Upper lobe of left lung (tissue), 6 donors: ENCODE results near the gene FLACC1. TPM values are rescaled to one million over a fixed set of nuclear protein-coding genes. Genes with fewer than 3 reads are reported as not detected.
"Not testable (repeated sequence)": the region's sequence is repeated elsewhere in the genome, so short reads cannot be mapped to it uniquely, and the experiment has no call there.

Experiments used
- ATAC-seq, 2 donors: fragments of 200-7000 bp; cut with Tn5 transposase; one replicate each; pipeline ENCODE4 v1.9.1; 2022; ENCODE audit warnings: mild to moderate bottlenecking in 2 of 2, moderate library complexity in 2 of 2; ENCODE audit not compliant: low FRiP score in 2 of 2
- DNase-seq, 2 donors: peaks; one replicate each; pipeline ENCODE4 v3.0.0-alpha.2; 2019 to 2020
- H3K27ac ChIP-seq, 4 donors: fragments of 200-600 bp; sonication (generic); one replicate each; pipeline ENCODE4 v1.5.1; 2016 to 2019
- H3K27me3 ChIP-seq, 4 donors: fragments of 200-600 bp; sonication (generic); one replicate each; pipeline ENCODE4 v1.5.1; 2017 to 2019
- H3K36me3 ChIP-seq, 4 donors: fragments of 200-600 bp; sonication (generic); one replicate each; pipeline ENCODE4 v1.5.1; 2016 to 2019
- H3K4me1 ChIP-seq, 4 donors: fragments of 200-600 bp; sonication (generic); one replicate each; pipeline ENCODE4 v1.5.1; 2018 to 2019
- H3K4me3 ChIP-seq, 4 donors: fragments of 200-600 bp; sonication (generic); one replicate each; pipeline ENCODE4 v1.5.1; 2017 to 2019; ENCODE audit warnings: mild to moderate bottlenecking in 2 of 4, moderate library complexity in 1 of 4
- H3K9me3 ChIP-seq, 4 donors: fragments of 200-600 bp; sonication (generic); one replicate each; pipeline ENCODE4 v1.5.1; 2018 to 2019
- CTCF ChIP-seq, 6 experiments: fragments of 450-650 bp in 4 of 6; fragments of 200-600 bp in 2 of 6; sonication (generic) in 2 of 6; IDR thresholded peaks; one replicate each; pipeline ENCODE4 v1.5.1; 2016 to 2019; ENCODE audit warnings: antibody characterized with exemption in 6 of 6
- EP300 ChIP-seq, 4 donors: sonication (generic); formaldehyde crosslinking; IDR thresholded peaks; one replicate each; pipeline ENCODE4 v1.5.1; 2017; ENCODE audit warnings: antibody characterized with exemption in 4 of 4, control low read depth in 2 of 4
- POLR2A ChIP-seq, 4 donors: fragments of 450-650 bp; IDR thresholded peaks; one replicate each; pipeline ENCODE4 v1.5.1; 2016 to 2017; ENCODE audit warnings: antibody characterized with exemption in 4 of 4, mild to moderate bottlenecking in 2 of 4
- POLR2AphosphoS5 ChIP-seq, 2 donors: sonication (generic); formaldehyde crosslinking; IDR thresholded peaks; one replicate each; pipeline ENCODE4 v1.5.1; 2017; ENCODE audit warnings: antibody characterized with exemption in 2 of 2
- whole genome bisulfite sequencing, 2 donors: methylation state at CpG; one replicate each; pipeline ENCODE4 v1.1.5; 2017 to 2018; 5-methylcytosine and 5-hydroxymethylcytosine counted together
- total RNA-seq, 6 donors: library from RNA; depleted of rRNA in 4 of 6; stranded (reverse); fragments of >200 nt in 4 of 6; gene quantifications; one replicate each; pipeline versions ENCODE4 v1.1.0 to v1.2.1, GENCODE V29; 2016 to 2021
- donor health status: DM: no; HTN: no; CAD: no; lungs with moderate emphysema.
- donor health status: DM: no; HTN: yes; CAD: no; lungs with severe emphysema.

Gene FLACC1
- total RNA-seq, 6 donors from 2014 or later = 1.1 to 19.4 (median 6.7) TPM

- no peaks in the 10 kb centered on the region for H3K4me1 ChIP-seq
- 93 to 94% methylated on average over 5 of the region's 5 CpGs for WGBS, 2 donors
- peaks cover 7 to 66% (median 10%) of the 10 kb centered on the region in 4 donors for H3K36me3 ChIP-seq
- DNase-seq (no peak), ATAC-seq (no peak)
- no peaks in the 10 kb centered on the region for H3K9me3 ChIP-seq
- H3K27ac ChIP-seq = no peak overlapping the region
- no peaks in the 10 kb centered on the region for H3K27me3 ChIP-seq
- no peak for TF ChIP-seq POLR2A (IDR thresholded peaks at IDR 0.05)
- no peak for TF ChIP-seq EP300 (IDR thresholded peaks at IDR 0.05)
- no peak for TF ChIP-seq POLR2AphosphoS5 (IDR thresholded peaks at IDR 0.05)
- TF ChIP-seq CTCF (IDR thresholded peaks at IDR 0.05) = no peak
- no peak overlapping the region for H3K4me3 ChIP-seq
Observed at GRCh38 chr2:201378496-201379397, 21.6 kb upstream of the FLACC1 start.

DNA sequence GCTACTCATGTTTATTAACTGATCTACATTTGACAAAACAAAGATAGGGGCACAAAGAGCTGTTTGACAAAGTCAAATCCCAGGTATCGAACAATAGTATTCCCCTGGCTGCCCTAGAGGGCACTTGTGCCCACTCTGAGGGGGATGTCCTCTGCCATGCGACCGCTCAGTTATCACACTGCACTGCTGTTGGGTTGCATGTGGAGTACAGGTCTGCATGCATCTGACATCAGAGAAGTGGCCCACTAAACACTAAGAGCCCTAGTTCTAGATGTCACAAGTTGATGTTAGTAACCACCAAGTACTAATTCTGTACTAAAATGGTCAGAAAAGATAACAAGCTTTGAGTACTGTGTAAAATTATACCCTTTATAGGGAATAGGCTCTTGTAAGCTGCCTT, 20.1 kb upstream of the FLACC1 start:
- no peak for TF ChIP-seq EP300 (IDR thresholded peaks at IDR 0.05)
- TF ChIP-seq CTCF (IDR thresholded peaks at IDR 0.05) = no peak
- no peak for TF ChIP-seq POLR2A (IDR thresholded peaks at IDR 0.05)
- TF ChIP-seq POLR2AphosphoS5 (IDR thresholded peaks at IDR 0.05) = no peak
- H3K9me3 ChIP-seq = no peaks in the 10 kb centered on the region
- WGBS, 2 donors = 93 to 100% methylated on average over 3 of the region's 3 CpGs
- no peak for DNase-seq
- ATAC-seq = no peak
- no peak overlapping the region for H3K4me3 ChIP-seq
- peaks cover 6 to 52% (median 8%) of the 10 kb centered on the region in 4 donors for H3K36me3 ChIP-seq
- no peaks in the 10 kb centered on the region for H3K27me3 ChIP-seq
- H3K27ac ChIP-seq = no peak overlapping the region
- no peaks in the 10 kb centered on the region for H3K4me1 ChIP-seq

GRCh38 chr2:201369775-201370174, 12.6 kb upstream of the FLACC1 start:
- no peaks in the 10 kb centered on the region for H3K4me1 ChIP-seq
- H3K9me3 ChIP-seq = no peaks in the 10 kb centered on the region
- ATAC-seq = no peak
- no peaks in the 10 kb centered on the region for H3K27me3 ChIP-seq
- no peak overlapping the region for H3K27ac ChIP-seq
- DNase-seq = no peak
- H3K4me3 ChIP-seq = no peak overlapping the region
- WGBS, 2 donors = 84 to 92% methylated on average over 8 to 11 of the region's 11 CpGs
- peaks cover 0 to 21% (median 0%) of the 10 kb centered on the region in 4 donors for H3K36me3 ChIP-seq
- TF ChIP-seq POLR2AphosphoS5 (IDR thresholded peaks at IDR 0.05) (no peak), CTCF (IDR thresholded peaks at IDR 0.05) (no peak), EP300 (IDR thresholded peaks at IDR 0.05) (no peak), POLR2A (IDR thresholded peaks at IDR 0.05) (no peak)

- not testable (repeated sequence) for H3K27me3 ChIP-seq, H3K9me3 ChIP-seq, H3K4me3 ChIP-seq, DNase-seq, H3K27ac ChIP-seq, H3K4me1 ChIP-seq, ATAC-seq
- WGBS, 2 donors = 93 to 97% methylated on average over 7 to 8 of the region's 8 CpGs
- peaks cover 0 to 26% (median 0%) of the 10 kb centered on the region in 4 donors for H3K36me3 ChIP-seq
Observed at GRCh38 chr2:201369318-201369717, 12.2 kb upstream of the FLACC1 start.

DNA sequence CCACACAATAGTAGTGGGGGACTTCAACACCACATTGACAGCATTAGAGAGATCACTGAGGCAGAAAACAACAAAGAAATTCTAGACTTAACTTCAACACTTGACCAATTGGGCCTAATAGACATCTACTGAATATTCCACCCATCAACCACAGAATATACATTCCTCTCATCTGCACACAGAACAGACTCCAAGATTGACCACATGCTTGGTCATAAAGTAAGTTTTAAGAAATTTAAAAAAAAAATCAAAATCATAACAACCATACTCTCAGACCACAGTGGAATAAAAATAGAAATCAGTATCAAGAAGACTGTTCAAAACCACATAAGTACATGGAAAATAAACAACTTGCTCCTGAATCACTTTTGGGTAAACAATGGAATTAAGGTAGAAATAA, 9.0 kb upstream of the FLACC1 start:
- Histone ChIP-seq H3K4me3 (no peak overlapping the region), H3K27ac (no peak overlapping the region), H3K36me3 (peaks cover 0 to 37% (median 1%) of the 10 kb centered on the region in 4 donors), H3K27me3 (no peaks in the 10 kb centered on the region), H3K4me1 (no peaks in the 10 kb centered on the region), H3K9me3 (no peaks in the 10 kb centered on the region)
- no peak for TF ChIP-seq EP300 (IDR thresholded peaks at IDR 0.05)
- TF ChIP-seq POLR2AphosphoS5 (IDR thresholded peaks at IDR 0.05) = no peak
- no peak for TF ChIP-seq CTCF (IDR thresholded peaks at IDR 0.05)
- TF ChIP-seq POLR2A (IDR thresholded peaks at IDR 0.05) = no peak
- ATAC-seq (no peak), DNase-seq (no peak)
